ENCODE results near the gene NARF.

- TF ChIP-seq CTCF (IDR thresholded peaks at IDR 0.05; ENCODE audit: poor library complexity), result no peak
- no peak for TF ChIP-seq EZH2phosphoT487 (IDR thresholded peaks at IDR 0.05; ENCODE audit: low read depth, severe bottlenecking, unreplicated experiment)
- TF ChIP-seq EZH2 (IDR thresholded peaks at IDR 0.05; ENCODE audit: borderline replicate concordance), result no peak
These were observed 16.7 kb upstream of the NARF start for GRCh38 chr17:82441691-82442487.
